ENCODE measurements around the gene NRXN3.

DNA sequence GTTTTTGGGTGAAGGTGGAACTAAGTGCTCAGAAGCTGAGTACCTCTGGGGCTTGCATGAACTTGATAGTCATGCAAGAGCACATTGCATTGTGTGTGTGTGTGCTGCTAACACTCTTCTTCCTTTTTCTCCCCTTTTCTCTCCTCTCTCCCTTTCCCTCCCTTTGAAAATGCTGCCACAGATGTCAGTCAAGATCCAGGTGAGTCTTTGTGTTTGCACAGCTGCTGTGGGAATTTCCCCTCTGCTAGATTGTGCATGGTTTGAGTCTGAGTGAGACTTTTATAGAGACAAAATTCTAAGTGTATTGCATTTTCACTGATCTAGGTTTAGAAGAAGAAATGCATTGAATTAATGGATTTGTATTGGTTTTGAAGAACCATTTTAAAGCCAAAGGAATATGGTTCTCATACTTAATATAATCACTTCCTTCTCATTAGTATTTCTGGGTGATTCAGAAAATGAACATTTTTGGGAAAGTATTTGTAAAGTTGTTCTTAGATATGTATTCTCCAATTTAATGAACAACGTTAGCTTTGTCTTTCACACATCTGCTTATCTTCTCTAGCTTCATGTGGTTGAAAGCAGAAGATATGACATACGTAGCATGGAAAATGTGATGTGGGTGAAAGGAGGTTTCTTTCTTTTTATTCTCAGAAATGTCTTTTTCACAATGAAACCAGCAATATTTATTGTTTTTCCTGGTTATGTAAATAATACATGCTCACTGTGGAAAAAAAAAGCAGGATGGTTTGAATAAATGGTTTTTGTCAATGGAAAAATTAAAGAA lies 108.5 kb downstream of the NRXN3 start:
- TF ChIP-seq, protein P1, sequence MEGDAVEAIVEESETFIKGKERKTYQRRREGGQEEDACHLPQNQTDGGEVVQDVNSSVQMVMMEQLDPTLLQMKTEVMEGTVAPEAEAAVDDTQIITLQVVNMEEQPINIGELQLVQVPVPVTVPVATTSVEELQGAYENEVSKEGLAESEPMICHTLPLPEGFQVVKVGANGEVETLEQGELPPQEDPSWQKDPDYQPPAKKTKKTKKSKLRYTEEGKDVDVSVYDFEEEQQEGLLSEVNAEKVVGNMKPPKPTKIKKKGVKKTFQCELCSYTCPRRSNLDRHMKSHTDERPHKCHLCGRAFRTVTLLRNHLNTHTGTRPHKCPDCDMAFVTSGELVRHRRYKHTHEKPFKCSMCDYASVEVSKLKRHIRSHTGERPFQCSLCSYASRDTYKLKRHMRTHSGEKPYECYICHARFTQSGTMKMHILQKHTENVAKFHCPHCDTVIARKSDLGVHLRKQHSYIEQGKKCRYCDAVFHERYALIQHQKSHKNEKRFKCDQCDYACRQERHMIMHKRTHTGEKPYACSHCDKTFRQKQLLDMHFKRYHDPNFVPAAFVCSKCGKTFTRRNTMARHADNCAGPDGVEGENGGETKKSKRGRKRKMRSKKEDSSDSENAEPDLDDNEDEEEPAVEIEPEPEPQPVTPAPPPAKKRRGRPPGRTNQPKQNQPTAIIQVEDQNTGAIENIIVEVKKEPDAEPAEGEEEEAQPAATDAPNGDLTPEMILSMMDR (IDR thresholded peaks at IDR 0.05) = no peak
- TF ChIP-seq EZH2 (IDR thresholded peaks at IDR 0.05; ENCODE audit: borderline replicate concordance, insufficient read depth, low read depth, low read length, poor library complexity, severe bottlenecking) = no peak
